K562 (cell line): ENCODE measurements around the gene ZNF273. TPM values are rescaled to one million over a fixed set of nuclear protein-coding genes. Genes with fewer than 3 reads are reported as not detected.

Experiments used
- ATAC-seq: fragments of 200-7000 bp; cut with Tn5 transposase; 3 replicates; pipeline ENCODE4 v1.9.1; 2020; ENCODE audit warnings: moderate library complexity
- BruUV-seq: library from RNA; stranded (reverse); fragments of 400-500 nt; replicated peaks from 2 replicates; lab custom pipeline; 2021; lab: Mats Ljungman, UMichigan
- CTCF ChIA-PET: fragments of 300-600 bp; formaldehyde crosslinking; extraction: SDS; loops from one replicate; lab custom pipeline; 2021; ENCODE audit warnings: low intra/inter-chr PET ratio; lab: Yijun Ruan, JAX
- POLR2A ChIA-PET: fragments of 300-600, 350-650 bp; sonication (Branson Sonifier 250); formaldehyde crosslinking; extraction: SDS; loops from one replicate; lab custom pipeline; 2021; ENCODE audit warnings: antibody characterized with exemption, inconsistent platforms; lab: Yijun Ruan, JAX
- DNase-seq, 4 experiments: peaks; one replicate each; pipeline versions ENCODE4 v3.0.0 to v3.0.0-alpha.2; 2011 to 2018; ENCODE audit warnings: low spot score in 3 of 4, mixed read lengths in 3 of 4; ENCODE audit errors: extremely low read depth in 1 of 4
- FAIRE-seq: peaks from 2 replicates; lab custom pipeline; 2011; peaks lifted over from hg19 to GRCh38; lab: Jason Lieb, UNC
- H2AFZ ChIP-seq: 2 replicates; pipeline ENCODE4 v1.6.0; 2011; ENCODE audit warnings: low read depth, low read length, control low read depth, inconsistent platforms
- H3K27ac ChIP-seq: fragments of 200-600 bp; 3 replicates; pipeline ENCODE4 v1.8.0; 2011; ENCODE audit warnings: low read depth, mild to moderate bottlenecking, control low read depth, inconsistent platforms, low read length, moderate library complexity, mixed read lengths; ENCODE audit errors: extremely low read depth
- H3K27me3 ChIP-seq, 2 experiments: fragments of 300-600 bp in 1 of 2; 2 replicates in 1 of 2; 3 replicates in 1 of 2; pipeline versions ENCODE4 v1.6.0 to v1.8.0; 2011; ENCODE audit warnings: inconsistent platforms in 2 of 2, low read length in 2 of 2, mild to moderate bottlenecking in 1 of 2, mixed read lengths in 1 of 2, moderate library complexity in 1 of 2; ENCODE audit not compliant: control insufficient read depth in 2 of 2, insufficient read depth in 2 of 2
- H3K36me3 ChIP-seq: fragments of 300-600 bp; 3 replicates; pipeline ENCODE4 v1.8.0; 2011; ENCODE audit warnings: mild to moderate bottlenecking, low read length, inconsistent platforms; ENCODE audit not compliant: control insufficient read depth, insufficient read depth
- H3K4me1 ChIP-seq, 2 experiments: fragments of 200-600 bp in 1 of 2; replicated peaks in 1 of 2; 2 replicates in 1 of 2; 3 replicates in 1 of 2; pipeline versions ENCODE4 v1.5.1 to v1.8.0; 2011; ENCODE audit warnings: inconsistent platforms in 2 of 2, low read length in 2 of 2, mild to moderate bottlenecking in 1 of 2, mixed read lengths in 1 of 2, moderate library complexity in 1 of 2; ENCODE audit not compliant: control insufficient read depth in 2 of 2, insufficient read depth in 2 of 2
- H3K4me2 ChIP-seq: 2 replicates; pipeline ENCODE4 v1.6.1; 2011; ENCODE audit warnings: low read length, control low read depth, inconsistent platforms, mixed read lengths; ENCODE audit not compliant: insufficient read depth
- H3K4me3 ChIP-seq: fragments of 200-600 bp; sonication (generic), shearing (Covaris generic); 2 replicates; pipeline ENCODE4 v1.5.1; 2016; ENCODE audit warnings: control low read depth, inconsistent platforms
- H3K79me2 ChIP-seq: fragments of 200-600 bp; 3 replicates; pipeline ENCODE4 v1.8.0; 2011; ENCODE audit warnings: low read length, inconsistent platforms; ENCODE audit not compliant: control insufficient read depth, insufficient read depth
- H3K9ac ChIP-seq, 2 experiments: 2 replicates each; pipeline versions ENCODE4 v1.6.0 to v1.6.1; 2011; ENCODE audit warnings: low read depth in 2 of 2, low read length in 2 of 2, control low read depth in 1 of 2, inconsistent platforms in 1 of 2, mild to moderate bottlenecking in 1 of 2, mixed read lengths in 1 of 2; ENCODE audit not compliant: insufficient read depth in 1 of 2
- H3K9me1 ChIP-seq: one replicate; pipeline ENCODE4 v1.6.0; 2011; ENCODE audit warnings: inconsistent platforms, mild to moderate bottlenecking, low read length, moderate library complexity; ENCODE audit not compliant: control insufficient read depth, insufficient read depth
- H3K9me3 ChIP-seq: replicated peaks from 2 replicates; pipeline ENCODE4 v1.5.1; 2011; ENCODE audit warnings: low read depth, low read length, inconsistent platforms; ENCODE audit not compliant: control insufficient read depth, insufficient read depth
- H4K20me1 ChIP-seq: replicated peaks from 2 replicates; pipeline ENCODE4 v1.6.1; 2011; ENCODE audit warnings: low read length, inconsistent platforms, mixed read lengths; ENCODE audit not compliant: control insufficient read depth, insufficient read depth
- NBN ChIP-seq: fragments of 450-650 bp; IDR thresholded peaks from 2 replicates; pipeline ENCODE4 v1.6.1; 2016; ENCODE audit warnings: low read depth, mild to moderate bottlenecking
- RAD21 ChIP-seq, 2 experiments: fragments of 250-450 bp in 1 of 2; fragments of 450-650 bp in 1 of 2; sonication (Bioruptor Pico) in 1 of 2; formaldehyde crosslinking in 1 of 2; IDR thresholded peaks in 1 of 2; conservative IDR thresholded peaks in 1 of 2; 2 replicates each; pipeline versions ENCODE4 v1.4.0 to v1.8.0; 2020 to 2022; ENCODE audit warnings: mild to moderate bottlenecking in 2 of 2, moderate library complexity in 1 of 2
- ZBTB33 ChIP-seq: sonication (generic); formaldehyde crosslinking; IDR thresholded peaks from 2 replicates; pipeline ENCODE4 v1.8.1; 2023; ENCODE audit warnings: mild to moderate bottlenecking, missing genetic modification reagents
- WGBS: fragments of 100-300 bp; shearing (Covaris generic); methylation state at CpG from one replicate; pipeline ENCODE4 v1.1.6; 2016; ENCODE audit warnings: low coverage, mixed read lengths; ENCODE audit not compliant: insufficient coverage; ENCODE audit errors: missing lambda C conversion rate; 5-methylcytosine and 5-hydroxymethylcytosine counted together
- in situ Hi-C: fragments of 300-500 bp; cut with MboI; formaldehyde crosslinking; loops from 4 replicates; pipeline ENCODE4 v1.15.0; 2018; ENCODE audit warnings: inconsistent platforms, mixed read lengths
- intact Hi-C: fragments of 100-400 bp; cut with micrococcal nuclease; formaldehyde crosslinking; loops from 2 replicates; pipeline ENCODE4 v1.14.2; 2022
- polyA plus RNA-seq, 8 experiments: library from polyadenylated mRNA; depleted of rRNA in 4 of 8; stranded (reverse) in 5 of 8; unstranded in 3 of 8; fragments of >200 nt; fragmentation: Nextera tagmentation in 2 of 8; fragmentation: Illumina TruSeq in 1 of 8; extraction: Ambion mirVana in 2 of 8; extraction: Trizol in 1 of 8; gene quantifications; 2 replicates each; pipeline versions ENCODE4 v1.2.1 to v1.2.3, GENCODE V29; 2011 to 2014; ENCODE audit warnings: inconsistent platforms in 1 of 8, missing spikeins in 1 of 8
- total RNA-seq, 7 experiments: library from RNA; depleted of rRNA in 6 of 7; stranded (reverse); fragments of >200 nt in 6 of 7; fragmentation: Illumina TruSeq in 2 of 7; extraction: Trizol in 2 of 7; gene quantifications; 2 replicates each; pipeline versions ENCODE4 v1.2.1 to v1.2.3, GENCODE V29; 2011 to 2021; ENCODE audit warnings: low replicate concordance in 1 of 7

Gene ZNF273
- total and polyA plus RNA-seq, 9 of the 15 experiments (the other 6 are each of a cell fraction or from before 2014, with no cell fraction given): 13.3 to 37.0 (median 20.7) TPM

GRCh38 chr7:64882341-64883112, 20.5 kb upstream of the ZNF273 start:
- peaks cover 40% of the 10 kb centered on the region for H3K9me3 ChIP-seq

More at GRCh38 chr7:64882341-64883112, 20.5 kb upstream of the ZNF273 start:
- DNase-seq (no peak), ATAC-seq (no peak), FAIRE-seq (no peak)
- Histone ChIP-seq H3K4me1 (peaks cover 7 to 8% of the 10 kb centered on the region in 2 experiments; a peak in 2 of 5 replicates), H3K9me1 (no peaks in the 10 kb centered on the region), H4K20me1 (no peaks in the 10 kb centered on the region), H3K4me2 (no peak overlapping the region), H3K36me3 (no peaks in the 10 kb centered on the region), H2AFZ (no peak overlapping the region), H3K79me2 (no peaks in the 10 kb centered on the region), H3K4me3 (no peak overlapping the region), H3K27ac (no peak overlapping the region), H3K9ac (no peak overlapping the region), H3K27me3 (no peaks in the 10 kb centered on the region; a peak in 1 of 5 replicates)
- 72% methylated on average over 42 of the region's 55 CpGs for WGBS
- no TSS peak for BruUV-seq
- in situ Hi-C loops (no loop called here), intact Hi-C loops (no loop called here)
- TF ChIP-seq ZBTB33 (CRISPR knock-in tag) (0 out of 2 replicates have a peak, but pooled peaks have one; percentile 72), RAD21 (CRISPR knock-in tag; conservative IDR thresholded peaks at IDR 0.05 in 1 of 2, IDR thresholded peaks at IDR 0.05 in 1 of 2) (no peak), NBN (no peak)
- ChIA-PET POLR2A (no interaction called here), CTCF (no interaction called here)
